BLaER1 (cell line): Measurements from ENCODE around the gene IP6K2.
"Not testable (repeated sequence)": the region's sequence is repeated elsewhere in the genome, so short reads cannot be mapped to it uniquely, and the experiment has no call there.

Source experiments
- H3K27ac ChIP-seq: shearing (Covaris generic); formaldehyde crosslinking; 2 replicates; pipeline ENCODE4 v1.8.1; 2022
- H3K27me3 ChIP-seq: shearing (Covaris generic); formaldehyde crosslinking; 2 replicates; pipeline ENCODE4 v1.8.1; 2022
- H3K36me3 ChIP-seq: shearing (Covaris generic); formaldehyde crosslinking; 2 replicates; pipeline ENCODE4 v1.8.1; 2022
- H3K4me1 ChIP-seq: shearing (Covaris generic); formaldehyde crosslinking; 2 replicates; pipeline ENCODE4 v1.8.1; 2022
- H3K4me2 ChIP-seq: shearing (Covaris generic); formaldehyde crosslinking; 2 replicates; pipeline ENCODE4 v1.8.1; 2022
- H3K4me3 ChIP-seq: shearing (Covaris generic); formaldehyde crosslinking; 2 replicates; pipeline ENCODE4 v1.8.1; 2022
- H3K9ac ChIP-seq: shearing (Covaris generic); formaldehyde crosslinking; 2 replicates; pipeline ENCODE4 v1.8.1; 2022
- H3K9me3 ChIP-seq: shearing (Covaris generic); formaldehyde crosslinking; 2 replicates; pipeline ENCODE4 v1.8.1; 2022
- H4K20me1 ChIP-seq: shearing (Covaris generic); formaldehyde crosslinking; 2 replicates; pipeline ENCODE4 v1.8.1; 2022
- Cebpa-rat ChIP-seq: shearing (Covaris generic); IDR thresholded peaks from 2 replicates; pipeline ENCODE4 v1.8.1; 2022

IP6K2 gene

DNA sequence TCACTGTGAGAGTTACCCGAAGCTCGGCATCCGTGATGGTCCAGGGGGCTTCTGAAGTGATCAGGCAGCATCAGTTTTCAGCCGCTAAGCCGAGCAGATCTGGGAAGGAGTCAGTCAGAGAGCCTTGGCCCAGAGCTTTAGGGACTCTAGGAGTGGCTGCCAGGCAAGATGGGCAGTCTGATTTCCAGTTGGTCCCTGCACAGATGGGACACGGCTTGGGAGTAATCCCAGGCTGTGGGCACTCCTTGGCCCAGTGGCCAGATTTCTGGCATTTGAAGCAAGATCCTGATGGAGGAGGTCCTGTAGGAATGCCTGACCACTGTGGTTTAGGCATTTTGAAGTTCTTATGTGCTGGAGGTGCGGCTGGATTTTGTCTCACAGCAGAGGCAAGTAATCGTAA is 10.5 kb upstream of the IP6K2 start:
- TF ChIP-seq Cebpa-rat = no peak
- H3K27ac ChIP-seq = no peak overlapping the region

DNA sequence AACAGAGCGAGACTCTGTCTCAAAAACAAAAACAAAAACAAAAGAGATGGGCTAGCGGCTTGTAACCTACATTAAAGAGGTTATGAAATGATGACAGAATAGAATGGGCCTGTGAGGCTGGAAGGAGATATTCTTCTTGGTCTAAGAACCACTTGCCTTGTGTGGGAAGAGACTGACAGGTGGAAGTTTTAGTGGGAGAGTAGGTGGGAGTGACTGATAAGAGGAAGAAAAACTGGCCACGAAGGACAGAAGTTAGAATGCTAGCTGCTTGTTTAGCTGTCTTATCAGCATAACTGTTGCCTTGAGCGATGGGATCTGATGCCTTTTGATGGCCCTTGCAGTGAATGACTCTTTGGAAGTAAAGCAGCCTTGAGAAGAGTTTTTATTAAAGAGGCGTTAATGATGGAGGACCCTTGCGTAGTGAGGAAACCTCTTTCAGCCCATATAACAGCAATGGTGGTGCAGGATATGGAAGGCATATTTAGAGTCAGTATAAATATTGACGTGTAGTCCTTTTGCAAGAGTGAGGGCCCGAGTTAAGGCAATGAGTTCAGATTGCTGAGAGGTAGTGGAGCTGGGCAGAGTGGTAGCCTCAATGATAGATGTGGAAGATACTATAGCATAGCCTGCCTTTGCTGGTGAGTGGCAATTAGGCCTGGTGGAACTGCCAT is 8.3 kb upstream of the IP6K2 start:
- not testable (repeated sequence) for H3K9ac ChIP-seq, H4K20me1 ChIP-seq, H3K4me2 ChIP-seq, H3K27ac ChIP-seq, H3K4me1 ChIP-seq, H3K4me3 ChIP-seq, H3K36me3 ChIP-seq, H3K27me3 ChIP-seq
- H3K9me3 ChIP-seq = peaks cover 18% of the 10 kb centered on the region

More for the DNA sequence above, 10.5 kb upstream of the IP6K2 start:
- H3K36me3 ChIP-seq = no peaks in the 10 kb centered on the region
- H3K4me1 ChIP-seq = no peaks in the 10 kb centered on the region
- no peak overlapping the region for H3K9ac ChIP-seq
- no peak overlapping the region for H3K4me2 ChIP-seq
- H3K9me3 ChIP-seq = peaks cover 18% of the 10 kb centered on the region
- no peaks in the 10 kb centered on the region for H4K20me1 ChIP-seq
- no peak overlapping the region for H3K4me3 ChIP-seq
- H3K27me3 ChIP-seq = no peaks in the 10 kb centered on the region

DNA sequence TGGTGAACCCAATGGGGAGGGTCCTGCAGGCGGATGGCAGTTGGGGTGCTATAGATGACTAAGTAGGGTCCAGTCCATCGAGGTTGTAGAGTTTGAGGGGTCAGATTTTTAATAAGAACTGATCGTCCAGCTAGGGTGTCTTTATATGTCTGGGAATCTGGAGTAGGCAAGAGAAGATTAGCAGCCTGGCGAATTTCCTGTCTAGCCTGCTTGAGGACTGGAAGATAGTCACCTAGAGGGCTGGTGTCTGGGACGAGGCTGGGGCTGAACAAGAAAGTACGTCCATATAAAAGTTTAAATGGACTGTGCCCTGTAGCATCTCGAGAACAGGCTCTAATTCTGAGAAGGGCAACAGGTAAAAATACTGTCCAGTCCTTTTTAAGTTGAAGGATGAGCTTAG is 6.7 kb upstream of the IP6K2 start:
- H3K27ac ChIP-seq = no peak overlapping the region
- peaks cover 18% of the 10 kb centered on the region for H3K9me3 ChIP-seq
- no peaks in the 10 kb centered on the region for H3K27me3 ChIP-seq
- no peak overlapping the region for H3K9ac ChIP-seq
- H3K36me3 ChIP-seq = no peaks in the 10 kb centered on the region
- TF ChIP-seq Cebpa-rat = no peak
- no peaks in the 10 kb centered on the region for H4K20me1 ChIP-seq
- no peak overlapping the region for H3K4me2 ChIP-seq
- H3K4me1 ChIP-seq = no peaks in the 10 kb centered on the region
- no peak overlapping the region for H3K4me3 ChIP-seq

DNA sequence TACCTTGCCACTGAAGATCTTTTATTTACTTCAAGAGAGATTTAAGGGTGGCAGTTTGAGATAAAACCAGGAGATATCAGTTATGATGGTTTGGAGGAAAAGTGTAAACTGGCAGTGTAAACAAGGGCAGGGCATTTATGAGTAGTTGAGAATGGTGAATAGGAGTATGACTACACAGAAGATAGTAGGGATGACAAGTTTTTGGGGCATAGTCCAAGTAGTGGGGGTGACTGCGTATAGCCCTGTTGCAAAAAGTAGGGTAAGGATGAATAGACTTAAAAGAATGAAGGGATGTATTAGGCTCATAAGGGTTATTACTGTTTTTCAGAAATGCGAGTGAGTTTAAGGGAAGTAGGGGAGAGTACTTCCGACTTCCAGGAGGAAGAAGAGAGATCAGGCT is 6.3 kb upstream of the IP6K2 start:
- not testable (repeated sequence) for H3K27ac ChIP-seq, H3K4me3 ChIP-seq, H3K4me1 ChIP-seq, H3K4me2 ChIP-seq, H4K20me1 ChIP-seq, H3K36me3 ChIP-seq, H3K27me3 ChIP-seq, H3K9ac ChIP-seq
- H3K9me3 ChIP-seq = peaks cover 18% of the 10 kb centered on the region

DNA sequence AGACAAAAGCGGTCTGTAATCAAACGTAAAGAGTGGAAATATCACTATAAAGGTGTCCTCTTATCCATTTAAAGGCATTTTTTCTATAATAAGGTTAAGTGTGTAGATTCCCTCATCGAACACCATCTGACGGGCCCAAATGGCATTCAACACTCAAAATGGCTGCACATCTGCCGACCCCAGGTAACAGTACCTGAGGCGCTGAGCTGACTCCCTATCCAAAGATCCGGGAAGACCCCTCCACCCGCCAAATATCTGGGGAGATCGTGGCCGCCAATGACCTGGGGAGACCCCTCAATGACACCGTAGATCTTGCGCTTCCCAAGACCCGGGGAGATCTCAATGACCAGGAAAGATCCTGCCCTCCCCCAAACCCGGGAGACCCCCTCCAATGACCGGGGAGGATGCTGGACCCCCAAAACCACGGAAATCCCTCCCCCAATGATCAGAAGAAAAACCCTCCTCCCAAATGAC is 476 bp downstream of the IP6K2 start:
- peaks cover 39% of the 10 kb centered on the region for H3K36me3 ChIP-seq
- peak overlapping the region; percentile 92 for H3K4me3 ChIP-seq
- peak overlapping the region; percentile 98 for H3K9ac ChIP-seq
- H3K27ac ChIP-seq = peak overlapping the region; percentile 98
- H4K20me1 ChIP-seq = peaks cover 45% of the 10 kb centered on the region
- no peaks in the 10 kb centered on the region for H3K27me3 ChIP-seq
- H3K4me1 ChIP-seq = peaks cover 46% of the 10 kb centered on the region
- peak overlapping the region; percentile 93 for H3K4me2 ChIP-seq
- TF ChIP-seq Cebpa-rat = no peak
- H3K9me3 ChIP-seq = no peaks in the 10 kb centered on the region

DNA sequence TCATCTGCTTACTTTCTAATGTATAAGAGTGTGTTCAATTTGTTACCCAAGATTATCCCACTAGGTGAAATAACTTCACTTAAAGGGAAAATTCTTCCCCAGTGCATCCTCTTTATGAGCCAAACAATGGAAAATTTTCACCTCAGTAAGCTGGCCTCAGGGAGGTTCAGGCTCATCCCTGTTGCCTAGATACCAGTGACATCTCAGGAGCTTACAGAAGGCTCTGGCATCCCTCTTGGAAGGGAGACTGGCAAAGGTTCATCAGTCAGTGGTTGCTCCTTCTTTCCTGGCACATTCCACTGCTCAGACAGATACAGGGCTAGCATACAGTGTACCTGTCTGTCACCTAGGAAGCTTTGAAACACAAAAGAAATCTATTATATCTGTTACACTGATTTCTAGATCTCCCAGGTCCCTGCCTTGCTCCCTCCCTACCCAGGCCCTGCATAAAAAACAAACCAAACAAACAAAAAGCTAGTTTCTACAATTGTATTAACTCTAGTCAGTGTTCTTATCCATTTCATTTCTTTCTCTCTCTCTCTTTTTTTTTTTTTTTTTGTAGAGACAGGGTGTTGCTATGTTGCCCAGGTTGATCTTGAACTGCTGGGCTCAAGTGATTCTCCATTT is 1.7 kb downstream of the IP6K2 start:
- Histone ChIP-seq H3K27me3 (no peaks in the 10 kb centered on the region), H4K20me1 (peaks cover 57% of the 10 kb centered on the region), H3K9me3 (no peaks in the 10 kb centered on the region), H3K4me3 (peak overlapping the region; percentile 92), H3K9ac (peak overlapping the region; percentile 98), H3K4me2 (peak overlapping the region; percentile 93), H3K4me1 (peaks cover 59% of the 10 kb centered on the region), H3K36me3 (peaks cover 51% of the 10 kb centered on the region), H3K27ac (0 out of 2 replicates have a peak overlapping the region, but pooled peaks have one; percentile 98)
- no peak for TF ChIP-seq Cebpa-rat

DNA sequence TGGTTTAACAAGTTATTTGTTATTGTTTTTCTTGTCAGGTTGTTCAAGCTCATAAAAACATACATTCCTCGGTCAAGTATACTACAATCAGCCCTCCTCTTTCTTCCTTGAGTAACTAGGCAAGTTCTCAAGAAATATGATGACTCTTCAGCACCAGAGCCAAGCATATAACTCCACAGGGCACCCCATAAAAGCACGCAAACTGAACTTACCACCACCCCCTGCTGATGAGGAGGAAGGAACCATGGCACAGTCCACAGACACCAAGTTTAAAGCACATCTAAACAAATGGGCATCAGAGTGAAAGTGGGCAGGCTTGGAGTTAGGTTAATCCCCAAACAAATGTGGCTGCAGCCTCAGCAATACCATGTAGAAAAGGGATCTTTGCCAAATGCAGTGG is 5.3 kb downstream of the IP6K2 start:
- Histone ChIP-seq H3K4me3 (no peak overlapping the region), H3K27me3 (no peaks in the 10 kb centered on the region), H4K20me1 (peaks cover 93% of the 10 kb centered on the region), H3K27ac (no peak overlapping the region), H3K9me3 (no peaks in the 10 kb centered on the region), H3K4me2 (peak overlapping the region; percentile 48), H3K4me1 (peaks cover 80% of the 10 kb centered on the region), H3K9ac (peak overlapping the region; percentile 28), H3K36me3 (peaks cover 86% of the 10 kb centered on the region)
- no peak for TF ChIP-seq Cebpa-rat

DNA sequence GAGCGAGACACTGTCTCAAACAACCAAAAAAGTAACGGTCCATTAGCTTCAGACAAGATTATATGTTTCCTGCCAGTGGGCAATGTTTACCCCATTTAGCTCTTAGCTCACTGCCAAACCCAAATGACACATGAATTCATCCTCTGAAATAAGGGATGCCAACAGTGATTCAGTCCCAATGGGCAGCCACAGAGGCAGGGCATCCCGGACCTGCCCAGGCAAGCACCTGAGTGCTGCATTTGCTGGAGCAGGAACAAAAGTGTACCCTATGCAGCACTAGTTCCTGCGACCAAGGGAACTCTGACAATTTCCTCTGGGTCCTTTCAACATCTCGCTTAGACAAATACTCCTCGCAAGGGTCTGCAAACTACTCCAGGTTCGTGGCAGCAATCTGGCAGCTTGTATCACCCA is 8.0 kb downstream of the IP6K2 start:
- Histone ChIP-seq H3K4me2 (peak overlapping the region; percentile 48), H3K4me1 (peaks cover 64% of the 10 kb centered on the region), H4K20me1 (peaks cover 100% of the 10 kb centered on the region), H3K4me3 (no peak overlapping the region), H3K9me3 (no peaks in the 10 kb centered on the region), H3K9ac (no peak overlapping the region), H3K27ac (no peak overlapping the region), H3K27me3 (no peaks in the 10 kb centered on the region), H3K36me3 (peaks cover 98% of the 10 kb centered on the region)
- TF ChIP-seq Cebpa-rat = no peak

DNA sequence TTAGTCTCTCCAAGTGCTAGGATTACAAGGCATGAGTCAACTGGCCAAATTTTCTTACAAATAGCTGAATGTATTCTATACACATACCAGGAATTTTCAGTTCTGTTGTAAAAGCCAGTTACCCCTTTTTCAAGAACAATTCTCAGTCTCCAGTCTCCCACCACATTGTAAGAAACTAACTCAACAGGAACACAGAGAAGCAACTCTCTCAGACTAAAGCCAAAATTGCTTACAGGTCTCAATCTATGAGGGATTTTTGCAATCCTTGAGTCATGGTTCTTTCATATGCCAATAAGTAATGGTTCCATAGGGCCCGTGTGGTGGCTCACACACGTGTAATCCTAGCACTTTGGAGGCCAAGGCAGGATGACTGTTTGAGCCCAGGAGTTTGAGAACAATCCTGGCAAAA is 8.5 kb downstream of the IP6K2 start:
- Histone ChIP-seq H3K4me3 (no peak overlapping the region), H3K27me3 (no peaks in the 10 kb centered on the region), H3K9ac (no peak overlapping the region), H3K36me3 (peaks cover 98% of the 10 kb centered on the region), H3K27ac (no peak overlapping the region), H4K20me1 (peaks cover 100% of the 10 kb centered on the region), H3K9me3 (no peaks in the 10 kb centered on the region), H3K4me1 (peaks cover 58% of the 10 kb centered on the region), H3K4me2 (peak overlapping the region; percentile 48)
- TF ChIP-seq Cebpa-rat = no peak

DNA sequence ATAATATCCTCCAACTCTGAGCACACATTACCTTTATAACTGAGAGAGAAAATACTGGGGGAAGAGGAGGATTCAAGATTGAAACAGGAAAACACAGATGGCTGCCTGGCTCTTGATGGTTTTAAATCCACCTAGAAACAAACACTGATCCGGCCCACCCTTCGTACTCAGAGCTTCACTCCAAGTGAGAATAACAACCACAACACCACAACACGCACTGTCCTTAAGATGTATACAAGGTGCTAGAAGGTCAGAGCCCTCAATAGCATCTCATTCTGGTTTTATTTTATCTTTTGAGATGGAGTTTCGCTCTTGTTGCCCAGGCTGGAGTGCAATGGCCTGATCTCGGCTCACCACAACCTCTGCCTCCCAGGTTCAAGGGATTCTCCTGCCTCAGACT is 9.9 kb downstream of the IP6K2 start:
- H3K9ac ChIP-seq = no peak overlapping the region
- H3K4me2 ChIP-seq = no peak overlapping the region
- peaks cover 98% of the 10 kb centered on the region for H3K36me3 ChIP-seq
- H4K20me1 ChIP-seq = peaks cover 100% of the 10 kb centered on the region
- TF ChIP-seq Cebpa-rat = no peak
- no peak overlapping the region for H3K4me3 ChIP-seq
- H3K4me1 ChIP-seq = peaks cover 45% of the 10 kb centered on the region
- no peaks in the 10 kb centered on the region for H3K9me3 ChIP-seq
- no peaks in the 10 kb centered on the region for H3K27me3 ChIP-seq
- H3K27ac ChIP-seq = no peak overlapping the region
